Transverse colon (tissue), 4 donors: ENCODE measurements around the gene KLHDC3. TPM values are rescaled to one million over a fixed set of nuclear protein-coding genes. Genes with fewer than 3 reads are reported as not detected.

Experiments used
- DNase-seq: peaks from one replicate; pipeline ENCODE4 v3.0.0-alpha.2; 2019
- H3K27ac ChIP-seq, 4 donors: fragments of 200-600 bp; sonication (generic); 2 replicates each; pipeline ENCODE4 v1.5.1; 2016 to 2018; ENCODE audit warnings: inconsistent platforms in 4 of 4
- H3K27me3 ChIP-seq: fragments of 200-600 bp; sonication (generic); 2 replicates; pipeline ENCODE4 v1.5.1; 2017; ENCODE audit warnings: inconsistent platforms
- H3K36me3 ChIP-seq, 4 donors: fragments of 200-600 bp; sonication (generic); 2 replicates each; pipeline ENCODE4 v1.5.1; 2017 to 2019; ENCODE audit warnings: inconsistent platforms in 4 of 4
- H3K4me1 ChIP-seq, 4 donors: fragments of 200-600 bp; sonication (generic); 2 replicates each; pipeline ENCODE4 v1.5.1; 2017 to 2020; ENCODE audit warnings: inconsistent platforms in 4 of 4
- H3K4me3 ChIP-seq, 4 donors: fragments of 200-600 bp; sonication (generic); 1 replicate in 1 of 4; 2 replicates in 3 of 4; pipeline versions ENCODE4 v1.5.1 to v1.6.1; 2017 to 2019; ENCODE audit warnings: inconsistent platforms in 4 of 4
- H3K9me3 ChIP-seq, 2 donors: fragments of 200-600 bp; sonication (generic); 2 replicates each; pipeline ENCODE4 v1.5.1; 2017 to 2019; ENCODE audit warnings: inconsistent platforms in 2 of 2
- CTCF ChIP-seq, 5 experiments: fragments of 200-600 bp in 3 of 5; fragments of 450-650 bp in 2 of 5; sonication (generic) in 3 of 5; IDR thresholded peaks; 1 replicate in 2 of 5; 2 replicates in 3 of 5; pipeline ENCODE4 v1.5.1; 2016 to 2017; ENCODE audit warnings: antibody characterized with exemption in 5 of 5, inconsistent platforms in 3 of 5, mild to moderate bottlenecking in 2 of 5, moderate library complexity in 1 of 5
- EP300 ChIP-seq: sonication (generic); formaldehyde crosslinking; IDR thresholded peaks from one replicate; pipeline ENCODE4 v1.6.1; 2017; ENCODE audit warnings: antibody characterized with exemption, low read depth
- POLR2A ChIP-seq: fragments of 450-650 bp; IDR thresholded peaks from one replicate; pipeline ENCODE4 v1.6.1; 2016; ENCODE audit warnings: antibody characterized with exemption, mild to moderate bottlenecking, moderate library complexity
- POLR2AphosphoS5 ChIP-seq, 3 donors: sonication (generic); formaldehyde crosslinking; IDR thresholded peaks; one replicate each; pipeline ENCODE4 v1.6.1; 2016; ENCODE audit warnings: antibody characterized with exemption in 3 of 3
- WGBS, 2 donors: methylation state at CpG; one replicate each; pipeline ENCODE4 v1.1.5; 2018; ENCODE audit warnings: low coverage in 1 of 2; 5-methylcytosine and 5-hydroxymethylcytosine counted together
- in situ Hi-C, 4 donors: fragments of 200-750 bp; cut with MboI; loops; one replicate each; pipeline versions ENCODE4 v1.15.0 to v1.15.1; 2017; ENCODE audit warnings: low sequenced_read_pairs in 3 of 4, low pct_ligation_motif_present in 1 of 4, low pct_unique_long_range_greater_than_20kb in 1 of 4
- intact Hi-C: fragments of 100-400 bp; cut with DNase I; formaldehyde crosslinking; loops from one replicate; pipeline ENCODE4 v1.15.1; 2023; ENCODE audit warnings: low total_unique reads
- total RNA-seq, 4 donors: library from RNA; depleted of rRNA; stranded (reverse); fragments of >200 nt; gene quantifications; one replicate each; pipeline ENCODE4 v1.1.0, GENCODE V29; 2016

KLHDC3 gene
- total RNA-seq, 4 donors from 2014 or later: 54.6 to 67.3 (median 63.2) TPM

- intact Hi-C loops (no loop called here), in situ Hi-C loops (no loop called here)
- Histone ChIP-seq H3K4me1 (peaks cover 19 to 52% (median 41%) of the 10 kb centered on the region in 4 donors), H3K4me3 (no peak overlapping the region), H3K27me3 (no peaks in the 10 kb centered on the region), H3K27ac (no peak overlapping the region), H3K9me3 (no peaks in the 10 kb centered on the region), H3K36me3 (peaks cover 0 to 3% (median 0%) of the 10 kb centered on the region in 4 donors)
- TF ChIP-seq POLR2A (no peak), POLR2AphosphoS5 (IDR thresholded peaks at IDR 0.05) (no peak), EP300 (no peak), CTCF (IDR thresholded peaks at IDR 0.05) (no peak)
- DNase-seq: no peak
- 86 to 90% methylated on average over 2 to 5 of the region's 5 CpGs for WGBS, 2 donors
Observed at GRCh38 chr6:42987533-42988451, 26.3 kb upstream of the KLHDC3 start.

- Histone ChIP-seq H3K4me3 (no peak overlapping the region), H3K9me3 (no peaks in the 10 kb centered on the region), H3K36me3 (peaks cover 0 to 3% (median 0%) of the 10 kb centered on the region in 4 donors), H3K4me1 (peaks cover 17 to 48% (median 40%) of the 10 kb centered on the region in 4 donors), H3K27me3 (no peaks in the 10 kb centered on the region), H3K27ac (no peak overlapping the region)
- no peak for DNase-seq
- 76% methylated on average over 1 of the region's 1 CpG; no CpG with 5 or more reads in 1 of the 2 donors for WGBS, 2 donors
- no peak for TF ChIP-seq POLR2AphosphoS5 (IDR thresholded peaks at IDR 0.05)
- in situ Hi-C loops: no loop called here
- intact Hi-C loops: no loop called here
Observed at GRCh38 chr6:42988486-42989020, 25.5 kb upstream of the KLHDC3 start.

GRCh38 chr6:42989923-42990322 lies 24.1 kb upstream of the KLHDC3 start:
- peaks cover 14 to 43% (median 38%) of the 10 kb centered on the region in 4 donors for H3K4me1 ChIP-seq

GRCh38 chr6:42993445-42993844 lies 20.6 kb upstream of the KLHDC3 start:
- in situ Hi-C loops: no loop called here
- Histone ChIP-seq H3K9me3 (no peaks in the 10 kb centered on the region), H3K4me3 (no peak overlapping the region), H3K27me3 (no peaks in the 10 kb centered on the region), H3K36me3 (peaks cover 0 to 3% (median 0%) of the 10 kb centered on the region in 4 donors), H3K27ac (no peak overlapping the region), H3K4me1 (peaks cover 0 to 26% (median 12%) of the 10 kb centered on the region in 4 donors)
- intact Hi-C loops: no loop called here
- no peak for TF ChIP-seq POLR2AphosphoS5 (IDR thresholded peaks at IDR 0.05)
- TF ChIP-seq CTCF (IDR thresholded peaks at IDR 0.05): no peak
- TF ChIP-seq EP300: no peak
- no peak for TF ChIP-seq POLR2A
- WGBS, 2 donors: 81 to 89% methylated on average over 2 of the region's 2 CpGs
- no peak for DNase-seq

More at GRCh38 chr6:42989923-42990322, 24.1 kb upstream of the KLHDC3 start:
- WGBS, 2 donors: 0 to 61% methylated on average over 1 to 5 of the region's 5 CpGs
- DNase-seq: peak; percentile 74
- Histone ChIP-seq H3K36me3 (peaks cover 0 to 3% (median 0%) of the 10 kb centered on the region in 4 donors), H3K9me3 (no peaks in the 10 kb centered on the region), H3K4me3 (no peak overlapping the region), H3K27ac (peak overlapping the region; percentile 41 to 59 (median 52)), H3K27me3 (no peaks in the 10 kb centered on the region)
- intact Hi-C loops (no loop called here), in situ Hi-C loops (no loop called here)
- TF ChIP-seq CTCF (IDR thresholded peaks at IDR 0.05) (no peak), POLR2AphosphoS5 (IDR thresholded peaks at IDR 0.05) (peak in 1 of 3 donors; percentile 22)
